Measurements from ENCODE around the gene CPLANE1.

DNA sequence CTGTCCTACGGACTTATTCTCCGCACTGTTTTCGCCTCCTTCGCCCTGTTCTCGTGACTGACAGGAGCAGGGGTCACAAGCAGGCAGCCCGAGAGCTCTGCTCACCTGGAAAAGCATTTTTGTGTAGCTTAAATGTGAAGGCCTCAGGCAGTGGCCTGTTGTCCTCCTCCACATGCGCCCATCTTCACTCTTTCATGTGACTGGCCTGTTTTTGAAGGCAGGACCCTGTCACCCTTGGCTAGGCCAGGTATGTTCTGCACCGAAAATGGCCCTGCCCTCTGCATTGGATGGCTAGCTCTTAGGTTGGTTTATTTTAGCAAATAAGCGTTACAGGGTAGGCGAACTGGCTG is 614 bp upstream of the CPLANE1 start:
- TF ChIP-seq CEBPB (IDR thresholded peaks at IDR 0.05; ENCODE audit: borderline replicate concordance in 1 of 2, low read depth in 2 of 2, low read length in 2 of 2) = no peak
- no peak for TF ChIP-seq TARDBP (IDR thresholded peaks at IDR 0.05; ENCODE audit: borderline replicate concordance)
- no peak for TF ChIP-seq SUPT20H (IDR thresholded peaks at IDR 0.05; ENCODE audit: borderline replicate concordance, control insufficient read depth, low read depth, low read length)
- no peak for TF ChIP-seq TCF12 (IDR thresholded peaks at IDR 0.05; ENCODE audit: low read depth, low read length)
- TF ChIP-seq, protein P1, sequence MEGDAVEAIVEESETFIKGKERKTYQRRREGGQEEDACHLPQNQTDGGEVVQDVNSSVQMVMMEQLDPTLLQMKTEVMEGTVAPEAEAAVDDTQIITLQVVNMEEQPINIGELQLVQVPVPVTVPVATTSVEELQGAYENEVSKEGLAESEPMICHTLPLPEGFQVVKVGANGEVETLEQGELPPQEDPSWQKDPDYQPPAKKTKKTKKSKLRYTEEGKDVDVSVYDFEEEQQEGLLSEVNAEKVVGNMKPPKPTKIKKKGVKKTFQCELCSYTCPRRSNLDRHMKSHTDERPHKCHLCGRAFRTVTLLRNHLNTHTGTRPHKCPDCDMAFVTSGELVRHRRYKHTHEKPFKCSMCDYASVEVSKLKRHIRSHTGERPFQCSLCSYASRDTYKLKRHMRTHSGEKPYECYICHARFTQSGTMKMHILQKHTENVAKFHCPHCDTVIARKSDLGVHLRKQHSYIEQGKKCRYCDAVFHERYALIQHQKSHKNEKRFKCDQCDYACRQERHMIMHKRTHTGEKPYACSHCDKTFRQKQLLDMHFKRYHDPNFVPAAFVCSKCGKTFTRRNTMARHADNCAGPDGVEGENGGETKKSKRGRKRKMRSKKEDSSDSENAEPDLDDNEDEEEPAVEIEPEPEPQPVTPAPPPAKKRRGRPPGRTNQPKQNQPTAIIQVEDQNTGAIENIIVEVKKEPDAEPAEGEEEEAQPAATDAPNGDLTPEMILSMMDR (IDR thresholded peaks at IDR 0.05 in 2 of 3, conservative IDR thresholded peaks at IDR 0.05 in 1 of 3; ENCODE audit: control insufficient read depth in 2 of 3, extremely low read depth in 1 of 3, insufficient read depth in 1 of 3, low read depth in 3 of 3, low read length in 3 of 3) = no peak
- TF ChIP-seq SP1 (IDR thresholded peaks at IDR 0.05; ENCODE audit: low read depth, low read length) = no peak
- TF ChIP-seq RAD21 (IDR thresholded peaks at IDR 0.05; ENCODE audit: insufficient read depth, low read depth, low read length) = no peak
- no peak for TF ChIP-seq NFYB (IDR thresholded peaks at IDR 0.05; ENCODE audit: insufficient read depth, low read depth, low read length)
- no peak for TF ChIP-seq POLR2AphosphoS5 (IDR thresholded peaks at IDR 0.05; ENCODE audit: low read length)
- no peak for TF ChIP-seq TCF3 (IDR thresholded peaks at IDR 0.05; ENCODE audit: borderline replicate concordance, insufficient read depth, low read depth, low read length)
- no peak for TF ChIP-seq YY1 (IDR thresholded peaks at IDR 0.05; ENCODE audit: low read depth, low read length)
- no peak for TF ChIP-seq SUZ12 (IDR thresholded peaks at IDR 0.05; ENCODE audit: unreplicated experiment)
